ENCODE results near the gene RBM47. TPM values are rescaled to one million over a fixed set of nuclear protein-coding genes. Genes with fewer than 3 reads are reported as not detected.

Gene RBM47
- total RNA-seq, 1 donor from 2014 or later: 61.1 TPM

GRCh38 chr4:40377512-40378365, 251.9 kb downstream of the RBM47 start:
- DNase-seq (ENCODE audit: extremely low spot score in 2 of 2): no peak
- Histone ChIP-seq H3K9me3 (no peaks in the 10 kb centered on the region), H3K27me3 (no peaks in the 10 kb centered on the region), H3K36me3 (no peaks in the 10 kb centered on the region), H3K4me3 (no peak overlapping the region), H3K4me1 (no peaks in the 10 kb centered on the region), H3K27ac (no peak overlapping the region)
- intact Hi-C loops (cut with DNase I): no loop called here
- no peak for TF ChIP-seq POLR2A (IDR thresholded peaks at IDR 0.05)
- TF ChIP-seq POLR2AphosphoS5 (IDR thresholded peaks at IDR 0.05; ENCODE audit: insufficient read depth in 1 of 2, low read depth in 1 of 2): no peak
- TF ChIP-seq, protein P1, sequence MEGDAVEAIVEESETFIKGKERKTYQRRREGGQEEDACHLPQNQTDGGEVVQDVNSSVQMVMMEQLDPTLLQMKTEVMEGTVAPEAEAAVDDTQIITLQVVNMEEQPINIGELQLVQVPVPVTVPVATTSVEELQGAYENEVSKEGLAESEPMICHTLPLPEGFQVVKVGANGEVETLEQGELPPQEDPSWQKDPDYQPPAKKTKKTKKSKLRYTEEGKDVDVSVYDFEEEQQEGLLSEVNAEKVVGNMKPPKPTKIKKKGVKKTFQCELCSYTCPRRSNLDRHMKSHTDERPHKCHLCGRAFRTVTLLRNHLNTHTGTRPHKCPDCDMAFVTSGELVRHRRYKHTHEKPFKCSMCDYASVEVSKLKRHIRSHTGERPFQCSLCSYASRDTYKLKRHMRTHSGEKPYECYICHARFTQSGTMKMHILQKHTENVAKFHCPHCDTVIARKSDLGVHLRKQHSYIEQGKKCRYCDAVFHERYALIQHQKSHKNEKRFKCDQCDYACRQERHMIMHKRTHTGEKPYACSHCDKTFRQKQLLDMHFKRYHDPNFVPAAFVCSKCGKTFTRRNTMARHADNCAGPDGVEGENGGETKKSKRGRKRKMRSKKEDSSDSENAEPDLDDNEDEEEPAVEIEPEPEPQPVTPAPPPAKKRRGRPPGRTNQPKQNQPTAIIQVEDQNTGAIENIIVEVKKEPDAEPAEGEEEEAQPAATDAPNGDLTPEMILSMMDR (IDR thresholded peaks at IDR 0.05): no peak

GRCh38 chr4:40375620-40376019, 254.0 kb downstream of the RBM47 start:
- Histone ChIP-seq H3K4me3 (no peak overlapping the region), H3K9me3 (no peaks in the 10 kb centered on the region), H3K4me1 (no peaks in the 10 kb centered on the region), H3K36me3 (no peaks in the 10 kb centered on the region), H3K27ac (no peak overlapping the region), H3K27me3 (no peaks in the 10 kb centered on the region)
- DNase-seq (ENCODE audit: extremely low spot score in 2 of 2): no peak
- no peak for TF ChIP-seq POLR2AphosphoS5 (IDR thresholded peaks at IDR 0.05; ENCODE audit: insufficient read depth in 1 of 2, low read depth in 1 of 2)
- TF ChIP-seq POLR2A (IDR thresholded peaks at IDR 0.05): no peak
- TF ChIP-seq, protein P1 (IDR thresholded peaks at IDR 0.05): no peak
- intact Hi-C loops (cut with DNase I): no loop called here

GRCh38 chr4:40375095-40375494, 254.6 kb downstream of the RBM47 start:
- TF ChIP-seq, protein P1 (IDR thresholded peaks at IDR 0.05): no peak
- TF ChIP-seq POLR2A (IDR thresholded peaks at IDR 0.05): no peak
- no peak for TF ChIP-seq POLR2AphosphoS5 (IDR thresholded peaks at IDR 0.05; ENCODE audit: insufficient read depth in 1 of 2, low read depth in 1 of 2)
- no peaks in the 10 kb centered on the region for H3K36me3 ChIP-seq
- intact Hi-C loops (cut with DNase I): no loop called here

GRCh38 chr4:40373636-40374035, 256.0 kb downstream of the RBM47 start:
- no peak for DNase-seq (ENCODE audit: extremely low spot score in 2 of 2)
- Histone ChIP-seq H3K4me1 (no peaks in the 10 kb centered on the region), H3K4me3 (no peak overlapping the region), H3K9me3 (no peaks in the 10 kb centered on the region), H3K36me3 (no peaks in the 10 kb centered on the region), H3K27ac (no peak overlapping the region), H3K27me3 (no peaks in the 10 kb centered on the region)
- intact Hi-C loops (cut with DNase I): no loop called here
- TF ChIP-seq, protein P1 (IDR thresholded peaks at IDR 0.05): no peak
- TF ChIP-seq POLR2A (IDR thresholded peaks at IDR 0.05): no peak
- no peak for TF ChIP-seq POLR2AphosphoS5 (IDR thresholded peaks at IDR 0.05; ENCODE audit: insufficient read depth in 1 of 2, low read depth in 1 of 2)

More at GRCh38 chr4:40375095-40375494, 254.6 kb downstream of the RBM47 start:
- H3K9me3 ChIP-seq: no peaks in the 10 kb centered on the region
- no peak overlapping the region for H3K27ac ChIP-seq
- H3K27me3 ChIP-seq: no peaks in the 10 kb centered on the region
- H3K4me3 ChIP-seq: no peak overlapping the region
- DNase-seq (ENCODE audit: extremely low spot score in 2 of 2): no peak
- H3K4me1 ChIP-seq: no peaks in the 10 kb centered on the region

Small RNA genes lying within 50 kb of the gene (microRNA-seq; reads per million reads assigned to microRNA genes)
- gene MIR4802 (ENCODE audit: borderline number of aligned reads, borderline replicate concordance): not detected

Small RNA genes lying within 50 kb of the gene (small RNA-seq; reads per million reads assigned to genes)
- gene AC098869.1: not detected
- gene MIR4802: not detected
- not detected for gene RNU7-74P

Other genes starting within 250 kb of the RBM47 start
- 5.6 TPM for gene NSUN7, start 120.1 kb upstream of the RBM47 start, total RNA-seq

Data from vagina (tissue), 2 donors.